Fibroblast of lung (primary cell): ENCODE data around the gene CDK7.

Experiments
- EZH2 ChIP-seq: IDR thresholded peaks from 2 replicates; pipeline ENCODE4 v1.5.1; 2012; ENCODE audit warnings: low read length, control low read depth, mild to moderate bottlenecking; ENCODE audit errors: missing control alignments
- TF ChIP-seq, protein P1 (sequence below), 2 donors: IDR thresholded peaks in 1 of 2; conservative IDR thresholded peaks in 1 of 2; 1 replicate in 1 of 2; 2 replicates in 1 of 2; pipeline ENCODE4 v1.5.1; 2011 to 2012; ENCODE audit warnings: low read length in 2 of 2, control low read depth in 1 of 2, inconsistent platforms in 1 of 2, low read depth in 1 of 2, mild to moderate bottlenecking in 1 of 2

DNA sequence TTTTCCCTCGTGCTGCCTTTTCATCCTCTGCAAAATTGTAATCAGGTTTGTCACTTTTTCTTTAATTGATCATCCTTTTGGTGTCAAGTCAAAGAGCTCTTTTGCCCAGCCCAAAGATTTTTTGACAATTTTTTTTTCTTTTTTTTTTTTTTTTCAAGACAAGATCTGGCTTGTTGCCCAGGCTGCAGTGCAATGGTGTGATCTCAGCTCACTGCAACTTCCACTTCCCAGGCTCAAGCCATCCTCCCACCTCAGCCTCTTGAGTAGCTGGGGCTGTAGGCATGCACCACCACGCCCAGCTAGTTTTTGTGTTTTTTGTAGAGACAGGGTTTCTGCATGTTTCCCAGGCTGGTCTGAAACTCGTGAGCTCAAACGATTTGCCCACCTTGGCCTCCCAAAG, 36.7 kb downstream of the CDK7 start:
- TF ChIP-seq, protein P1, sequence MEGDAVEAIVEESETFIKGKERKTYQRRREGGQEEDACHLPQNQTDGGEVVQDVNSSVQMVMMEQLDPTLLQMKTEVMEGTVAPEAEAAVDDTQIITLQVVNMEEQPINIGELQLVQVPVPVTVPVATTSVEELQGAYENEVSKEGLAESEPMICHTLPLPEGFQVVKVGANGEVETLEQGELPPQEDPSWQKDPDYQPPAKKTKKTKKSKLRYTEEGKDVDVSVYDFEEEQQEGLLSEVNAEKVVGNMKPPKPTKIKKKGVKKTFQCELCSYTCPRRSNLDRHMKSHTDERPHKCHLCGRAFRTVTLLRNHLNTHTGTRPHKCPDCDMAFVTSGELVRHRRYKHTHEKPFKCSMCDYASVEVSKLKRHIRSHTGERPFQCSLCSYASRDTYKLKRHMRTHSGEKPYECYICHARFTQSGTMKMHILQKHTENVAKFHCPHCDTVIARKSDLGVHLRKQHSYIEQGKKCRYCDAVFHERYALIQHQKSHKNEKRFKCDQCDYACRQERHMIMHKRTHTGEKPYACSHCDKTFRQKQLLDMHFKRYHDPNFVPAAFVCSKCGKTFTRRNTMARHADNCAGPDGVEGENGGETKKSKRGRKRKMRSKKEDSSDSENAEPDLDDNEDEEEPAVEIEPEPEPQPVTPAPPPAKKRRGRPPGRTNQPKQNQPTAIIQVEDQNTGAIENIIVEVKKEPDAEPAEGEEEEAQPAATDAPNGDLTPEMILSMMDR (conservative IDR thresholded peaks at IDR 0.05 in 1 of 2, IDR thresholded peaks at IDR 0.05 in 1 of 2; ENCODE audit: low read depth in 1 of 2, low read length in 2 of 2): no peak
- TF ChIP-seq EZH2: no peak
